ENCODE results near the gene PDF.

The PDF gene

GRCh38 chr16:69313469-69313868, 16.9 kb downstream of the PDF start:
- TF ChIP-seq, protein P1, sequence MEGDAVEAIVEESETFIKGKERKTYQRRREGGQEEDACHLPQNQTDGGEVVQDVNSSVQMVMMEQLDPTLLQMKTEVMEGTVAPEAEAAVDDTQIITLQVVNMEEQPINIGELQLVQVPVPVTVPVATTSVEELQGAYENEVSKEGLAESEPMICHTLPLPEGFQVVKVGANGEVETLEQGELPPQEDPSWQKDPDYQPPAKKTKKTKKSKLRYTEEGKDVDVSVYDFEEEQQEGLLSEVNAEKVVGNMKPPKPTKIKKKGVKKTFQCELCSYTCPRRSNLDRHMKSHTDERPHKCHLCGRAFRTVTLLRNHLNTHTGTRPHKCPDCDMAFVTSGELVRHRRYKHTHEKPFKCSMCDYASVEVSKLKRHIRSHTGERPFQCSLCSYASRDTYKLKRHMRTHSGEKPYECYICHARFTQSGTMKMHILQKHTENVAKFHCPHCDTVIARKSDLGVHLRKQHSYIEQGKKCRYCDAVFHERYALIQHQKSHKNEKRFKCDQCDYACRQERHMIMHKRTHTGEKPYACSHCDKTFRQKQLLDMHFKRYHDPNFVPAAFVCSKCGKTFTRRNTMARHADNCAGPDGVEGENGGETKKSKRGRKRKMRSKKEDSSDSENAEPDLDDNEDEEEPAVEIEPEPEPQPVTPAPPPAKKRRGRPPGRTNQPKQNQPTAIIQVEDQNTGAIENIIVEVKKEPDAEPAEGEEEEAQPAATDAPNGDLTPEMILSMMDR (IDR thresholded peaks at IDR 0.05; ENCODE audit: borderline replicate concordance, control extremely low read depth, extremely low read depth, insufficient read depth, missing control alignments) = no peak
- DNase-seq (ENCODE audit: low spot score) = no peak
- in situ Hi-C loops (cut with MboI; ENCODE audit: low sequenced_read_pairs, unreplicated experiment) = no loop called here

DNA sequence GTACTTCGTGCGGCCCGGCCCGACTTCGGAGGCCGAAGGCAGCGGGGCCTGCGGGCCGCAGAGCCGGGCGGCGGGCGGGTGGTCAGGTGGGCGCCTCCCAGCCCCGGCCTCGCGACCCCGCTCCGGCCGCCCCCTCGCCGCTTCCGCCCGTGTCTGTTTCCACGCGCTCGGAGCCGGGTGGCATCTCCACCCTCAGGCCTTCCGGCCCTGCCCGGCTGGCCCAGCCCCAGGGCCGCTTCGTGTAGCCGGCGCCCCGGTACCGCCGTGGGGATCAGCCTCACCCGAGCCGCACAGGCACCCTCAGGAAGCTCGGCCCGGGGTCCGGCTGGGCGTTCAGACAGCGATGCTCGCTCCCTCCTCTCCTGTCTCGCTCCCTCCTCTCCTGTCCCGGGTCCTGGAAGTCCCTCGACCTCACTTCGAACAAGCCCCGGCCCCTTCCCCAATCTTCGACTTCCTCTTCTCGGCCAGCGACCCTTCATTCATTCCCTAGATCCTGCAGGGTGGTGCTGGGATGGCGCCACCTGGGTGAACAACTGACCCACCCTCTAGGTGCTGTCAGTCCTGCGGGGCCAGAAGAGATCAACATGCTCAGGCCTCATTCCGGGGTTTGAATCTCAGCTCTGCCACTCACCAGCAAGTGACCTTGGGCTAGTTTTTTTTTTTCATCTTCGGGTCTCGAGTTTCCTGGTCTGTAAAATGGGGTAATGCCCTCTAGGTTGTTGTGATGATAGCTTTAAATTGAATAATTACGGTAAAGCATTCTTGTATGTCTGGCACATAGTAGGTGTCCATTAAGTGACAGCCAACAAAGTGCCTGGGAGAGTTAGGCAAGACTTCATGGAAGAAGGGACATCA, 18.6 kb downstream of the PDF start:
- TF ChIP-seq, protein P1 (IDR thresholded peaks at IDR 0.05; ENCODE audit: borderline replicate concordance, control extremely low read depth, extremely low read depth, insufficient read depth, missing control alignments) = no peak
- peak; percentile 61 for DNase-seq (ENCODE audit: low spot score)
- in situ Hi-C loops (cut with MboI; ENCODE audit: low sequenced_read_pairs, unreplicated experiment) = no loop called here

GRCh38 chr16:69310653-69311532, 19.5 kb downstream of the PDF start, which contains the start of gene VPS4A:
Gene VPS4A (plus strand): TSS chr16:69311350. CDS start chr16:69311512, 162 bp downstream.
- TF ChIP-seq, protein P1 (IDR thresholded peaks at IDR 0.05; ENCODE audit: borderline replicate concordance, control extremely low read depth, extremely low read depth, insufficient read depth, missing control alignments) = peak; percentile 100

DNA sequence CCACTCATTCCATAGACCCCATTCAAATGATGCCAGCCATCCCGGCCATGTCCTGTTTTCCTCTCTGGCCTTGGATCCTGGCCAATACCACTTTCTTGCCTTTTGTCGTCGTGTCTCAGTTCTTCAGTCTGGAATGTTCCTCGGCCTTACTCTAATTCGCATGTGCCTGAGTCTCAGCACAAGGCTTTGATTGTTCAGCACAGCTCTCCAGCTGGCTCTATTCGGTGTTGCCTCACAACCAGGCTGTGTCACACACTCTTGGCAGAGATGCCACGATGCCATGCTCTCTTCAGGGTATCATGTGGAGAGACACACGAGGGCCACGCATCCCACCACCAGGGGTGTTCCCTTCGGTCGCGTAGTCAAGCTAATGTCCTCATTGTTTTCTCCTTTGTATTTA, 21.1 kb downstream of the PDF start:
- in situ Hi-C loops (cut with MboI; ENCODE audit: low sequenced_read_pairs, unreplicated experiment) = no loop called here
- TF ChIP-seq, protein P1 (IDR thresholded peaks at IDR 0.05; ENCODE audit: borderline replicate concordance, control extremely low read depth, extremely low read depth, insufficient read depth, missing control alignments) = no peak
- DNase-seq (ENCODE audit: low spot score) = no peak

More at GRCh38 chr16:69310653-69311532, 19.5 kb downstream of the PDF start, which contains the start of gene VPS4A:
- in situ Hi-C loops (cut with MboI; ENCODE audit: low sequenced_read_pairs, unreplicated experiment) = no loop called here
- peak; percentile 99 for DNase-seq (ENCODE audit: low spot score)

GRCh38 chr16:69307856-69308255, 22.5 kb downstream of the PDF start:
- in situ Hi-C loops (cut with MboI; ENCODE audit: low sequenced_read_pairs, unreplicated experiment) = no loop called here
- no peak for DNase-seq (ENCODE audit: low spot score)
- TF ChIP-seq, protein P1 (IDR thresholded peaks at IDR 0.05; ENCODE audit: borderline replicate concordance, control extremely low read depth, extremely low read depth, insufficient read depth, missing control alignments) = no peak

- in situ Hi-C loops (cut with MboI; ENCODE audit: low sequenced_read_pairs, unreplicated experiment) = no loop called here
- no peak for DNase-seq (ENCODE audit: low spot score)
- TF ChIP-seq, protein P1 (IDR thresholded peaks at IDR 0.05; ENCODE audit: borderline replicate concordance, control extremely low read depth, extremely low read depth, insufficient read depth, missing control alignments) = no peak
These were observed 23.3 kb downstream of the PDF start for GRCh38 chr16:69307091-69307490.

Data from GM13976 (cell line).